Colonic mucosa (tissue), 4 donors: ENCODE measurements around the gene C8G. TPM values are rescaled to one million over a fixed set of nuclear protein-coding genes. Genes with fewer than 3 reads are reported as not detected.

Experiments
- DNase-seq: peaks from one replicate; pipeline ENCODE4 v3.0.0-alpha.2; 2020
- H3K27ac ChIP-seq: fragments of 200-600 bp; one replicate; pipeline ENCODE4 v1.8.0; 2021
- H3K27me3 ChIP-seq: fragments of 200-600 bp; one replicate; pipeline ENCODE4 v1.8.0; 2021
- H3K36me3 ChIP-seq: fragments of 200-600 bp; one replicate; pipeline ENCODE4 v1.8.0; 2021
- H3K4me1 ChIP-seq: fragments of 200-600 bp; one replicate; pipeline ENCODE4 v1.8.0; 2021; ENCODE audit warnings: mild to moderate bottlenecking
- H3K4me3 ChIP-seq: fragments of 200-600 bp; one replicate; pipeline ENCODE4 v1.8.0; 2021
- H3K9ac ChIP-seq, 2 donors: one replicate each; pipeline ENCODE4 v1.7.0; 2013; ENCODE audit warnings: control low read depth in 2 of 2, low read depth in 2 of 2, low read length in 2 of 2
- H3K9me3 ChIP-seq: fragments of 200-600 bp; one replicate; pipeline ENCODE4 v1.8.0; 2021
- intact Hi-C: fragments of 100-400 bp; cut with DNase I; formaldehyde crosslinking; loops from one replicate; pipeline ENCODE4 v1.14.1; 2022
- total RNA-seq, 2 donors: library from RNA; stranded (reverse); fragmentation: NEBNext Ultra II Directional in 1 of 2; extraction: Animal tissue kit (Norgen Biotek cat#: 25700) in 1 of 2; gene quantifications; one replicate each; pipeline ENCODE4 v1.2.1, GENCODE V29; 2021
- TF ChIP-seq, protein P1 (sequence below): fragments of 200-600 bp; IDR thresholded peaks from one replicate; pipeline ENCODE4 v1.8.0; 2022; ENCODE audit warnings: antibody characterized with exemption, mild to moderate bottlenecking
- donor health status: healthy.
- donor health status: DM: no; HTN: no; CAD: no.
- donor health status: DM: no; HTN: no; CAD: no.

C8G gene
- total RNA-seq, 2 donors from 2014 or later = 5.3 to 11.9 TPM

DNA sequence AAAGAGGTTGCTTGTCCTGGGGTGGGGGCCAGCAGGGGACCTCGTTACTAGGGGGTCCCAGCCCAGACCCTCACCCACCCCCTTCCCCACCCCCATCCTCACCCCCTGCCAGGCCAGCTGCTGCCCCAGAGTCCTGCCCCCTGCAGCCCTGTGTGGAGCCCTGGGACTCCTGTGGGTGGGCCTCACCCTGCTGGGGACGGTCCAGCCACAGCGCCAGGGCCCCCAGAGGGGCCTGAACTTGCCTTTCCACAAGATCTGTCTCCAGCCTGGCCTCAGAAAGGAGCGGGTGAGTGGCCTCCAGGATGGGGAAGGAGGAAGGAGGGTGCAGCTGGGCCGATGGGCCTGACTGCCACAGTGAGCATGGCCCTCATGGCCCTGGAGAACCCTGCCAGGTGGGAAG, 24.7 kb downstream of the C8G start:
- no peak for DNase-seq
- no peak overlapping the region for H3K4me3 ChIP-seq
- intact Hi-C loops = no loop called here
- H3K36me3 ChIP-seq = no peaks in the 10 kb centered on the region
- TF ChIP-seq, protein P1, sequence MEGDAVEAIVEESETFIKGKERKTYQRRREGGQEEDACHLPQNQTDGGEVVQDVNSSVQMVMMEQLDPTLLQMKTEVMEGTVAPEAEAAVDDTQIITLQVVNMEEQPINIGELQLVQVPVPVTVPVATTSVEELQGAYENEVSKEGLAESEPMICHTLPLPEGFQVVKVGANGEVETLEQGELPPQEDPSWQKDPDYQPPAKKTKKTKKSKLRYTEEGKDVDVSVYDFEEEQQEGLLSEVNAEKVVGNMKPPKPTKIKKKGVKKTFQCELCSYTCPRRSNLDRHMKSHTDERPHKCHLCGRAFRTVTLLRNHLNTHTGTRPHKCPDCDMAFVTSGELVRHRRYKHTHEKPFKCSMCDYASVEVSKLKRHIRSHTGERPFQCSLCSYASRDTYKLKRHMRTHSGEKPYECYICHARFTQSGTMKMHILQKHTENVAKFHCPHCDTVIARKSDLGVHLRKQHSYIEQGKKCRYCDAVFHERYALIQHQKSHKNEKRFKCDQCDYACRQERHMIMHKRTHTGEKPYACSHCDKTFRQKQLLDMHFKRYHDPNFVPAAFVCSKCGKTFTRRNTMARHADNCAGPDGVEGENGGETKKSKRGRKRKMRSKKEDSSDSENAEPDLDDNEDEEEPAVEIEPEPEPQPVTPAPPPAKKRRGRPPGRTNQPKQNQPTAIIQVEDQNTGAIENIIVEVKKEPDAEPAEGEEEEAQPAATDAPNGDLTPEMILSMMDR = no peak
- H3K27ac ChIP-seq = no peak overlapping the region
- no peaks in the 10 kb centered on the region for H3K9me3 ChIP-seq
- no peaks in the 10 kb centered on the region for H3K27me3 ChIP-seq
- no peak overlapping the region for H3K9ac ChIP-seq
- H3K4me1 ChIP-seq = no peaks in the 10 kb centered on the region

DNA sequence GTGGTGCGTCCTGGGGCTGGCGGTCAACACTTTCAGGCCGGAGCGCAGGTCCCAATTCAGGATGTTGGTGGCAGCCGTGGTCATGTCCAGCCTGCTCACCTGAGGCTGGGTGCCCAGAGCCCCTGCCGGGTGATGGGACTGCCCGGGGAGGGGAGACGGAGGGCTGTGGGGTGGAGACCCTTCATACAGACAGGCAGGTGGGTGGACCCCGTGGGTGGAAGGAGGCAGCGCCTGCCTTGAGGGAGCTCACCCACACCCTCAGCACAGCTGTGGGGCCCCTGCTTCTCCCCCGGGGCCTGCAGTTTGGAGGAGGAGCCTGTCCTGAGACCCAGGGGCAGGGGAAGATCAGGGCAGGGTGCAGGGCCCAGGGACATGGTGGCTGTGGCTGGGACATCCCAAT, 25.3 kb downstream of the C8G start:
- TF ChIP-seq, protein P1 = no peak
- Histone ChIP-seq H3K4me3 (no peak overlapping the region), H3K36me3 (no peaks in the 10 kb centered on the region), H3K27ac (no peak overlapping the region), H3K4me1 (no peaks in the 10 kb centered on the region), H3K27me3 (no peaks in the 10 kb centered on the region), H3K9ac (no peak overlapping the region), H3K9me3 (no peaks in the 10 kb centered on the region)
- no peak for DNase-seq
- intact Hi-C loops = no loop called here

DNA sequence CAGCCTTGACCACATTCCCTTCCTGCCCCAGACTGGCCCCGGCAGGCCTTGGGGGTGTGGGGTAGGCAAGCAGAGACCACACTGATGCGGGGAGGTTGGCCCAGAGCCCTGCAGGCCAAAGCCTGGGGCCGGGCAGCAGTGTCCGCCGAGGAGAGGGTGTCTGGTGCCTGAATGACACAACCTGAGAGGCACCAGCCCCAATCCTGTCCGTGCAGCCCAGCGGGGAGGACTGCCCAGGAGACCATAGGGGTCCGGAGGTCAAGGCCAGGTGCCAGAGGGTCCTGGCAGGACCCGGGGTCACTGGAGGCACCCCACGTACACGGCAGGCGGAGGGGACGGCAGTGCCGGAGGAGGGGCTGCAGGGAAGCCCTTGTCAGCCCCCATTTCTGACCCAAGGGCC, 26.7 kb downstream of the C8G start:
- Histone ChIP-seq H3K9ac (no peak overlapping the region), H3K9me3 (no peaks in the 10 kb centered on the region), H3K27ac (no peak overlapping the region), H3K4me3 (no peak overlapping the region), H3K27me3 (no peaks in the 10 kb centered on the region), H3K36me3 (no peaks in the 10 kb centered on the region), H3K4me1 (no peaks in the 10 kb centered on the region)
- intact Hi-C loops = no loop called here
- TF ChIP-seq, protein P1 = no peak
- DNase-seq = no peak

DNA sequence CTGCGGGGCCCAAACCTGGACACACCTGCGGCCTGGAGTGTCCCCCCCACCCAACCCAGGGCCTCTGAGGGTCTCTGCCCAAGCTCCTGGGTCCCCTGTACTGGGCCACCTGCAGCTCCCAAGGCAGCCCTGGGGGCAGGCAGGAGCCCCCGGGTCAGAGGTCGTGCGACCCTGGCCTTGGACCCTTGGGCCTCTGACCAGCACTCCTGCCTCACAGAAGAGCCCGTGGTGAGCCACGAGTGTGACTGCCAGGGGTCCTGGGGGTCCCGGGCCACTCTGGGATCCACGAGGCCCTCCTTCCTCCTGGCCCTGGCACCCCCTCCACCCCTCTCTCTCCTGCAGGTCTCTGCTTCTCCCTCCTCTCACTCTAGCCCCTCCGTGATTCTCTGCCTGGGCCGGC, 27.3 kb downstream of the C8G start:
- Histone ChIP-seq H3K4me1 (no peaks in the 10 kb centered on the region), H3K9me3 (no peaks in the 10 kb centered on the region), H3K27ac (no peak overlapping the region), H3K9ac (no peak overlapping the region), H3K4me3 (no peak overlapping the region), H3K27me3 (no peaks in the 10 kb centered on the region), H3K36me3 (no peaks in the 10 kb centered on the region)
- TF ChIP-seq, protein P1 = no peak
- intact Hi-C loops = no loop called here
- no peak for DNase-seq

DNA sequence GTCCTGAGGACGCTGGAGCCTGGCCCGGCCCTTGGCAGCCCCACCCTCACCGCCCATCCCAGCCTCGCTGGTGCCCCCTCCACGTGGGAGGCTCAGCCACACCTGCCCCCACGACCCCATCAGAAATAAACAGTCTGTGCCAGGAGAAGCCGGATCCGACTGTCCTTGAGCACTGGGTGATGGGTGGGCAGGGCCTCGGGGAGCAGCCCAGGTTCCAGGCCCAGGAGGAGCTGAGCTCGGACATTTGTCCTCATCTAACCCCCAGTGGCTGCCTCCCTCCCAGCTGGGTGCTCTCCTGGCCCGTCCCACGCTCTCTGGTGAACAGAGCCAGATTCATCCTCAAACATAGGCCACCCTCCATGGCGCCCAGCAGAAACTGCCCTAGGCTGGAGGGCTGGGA, 27.7 kb downstream of the C8G start:
- no peaks in the 10 kb centered on the region for H3K36me3 ChIP-seq
- no peak overlapping the region for H3K4me3 ChIP-seq
- H3K27me3 ChIP-seq = no peaks in the 10 kb centered on the region
- intact Hi-C loops = no loop called here
- H3K4me1 ChIP-seq = no peaks in the 10 kb centered on the region
- no peak overlapping the region for H3K27ac ChIP-seq
- TF ChIP-seq, protein P1 = no peak
- H3K9me3 ChIP-seq = no peaks in the 10 kb centered on the region
- no peak overlapping the region for H3K9ac ChIP-seq
- DNase-seq = no peak
